ENCODE data around the gene GRIN1. TPM values are rescaled to one million over a fixed set of nuclear protein-coding genes. Genes with fewer than 3 reads are reported as not detected.

The GRIN1 gene
- total and polyA plus RNA-seq, 8 donors = 0.25 to 0.55 (median 0.31) TPM; not detected in 5

- no peak for TF ChIP-seq CTCF (IDR thresholded peaks at IDR 0.05)
- no peak for TF ChIP-seq POLR2AphosphoS5 (IDR thresholded peaks at IDR 0.05)
- no peak for TF ChIP-seq POLR2A (IDR thresholded peaks at IDR 0.05)
- no peak for TF ChIP-seq EP300 (IDR thresholded peaks at IDR 0.05)
- peaks cover 15 to 31% (median 29%) of the 10 kb centered on the region in 4 donors for H3K36me3 ChIP-seq
- H3K27ac ChIP-seq = peak overlapping the region; percentile 78 to 97 (median 86)
- DNase-seq = no peak
- peaks cover 53 to 97% (median 93%) of the 10 kb centered on the region in 4 donors for H3K4me1 ChIP-seq
- H3K9me3 ChIP-seq = no peaks in the 10 kb centered on the region
- intact Hi-C loops (cut with DNase I; ENCODE audit: low total_unique reads) = no loop called here
- H3K27me3 ChIP-seq = no peaks in the 10 kb centered on the region
- 44 to 74% (median 65%) methylated on average over 12 to 14 of the region's 14 CpGs for WGBS, 5 donors
- H3K4me3 ChIP-seq = peak overlapping the region in 2 of 4 donors; percentile 6 to 67
These were observed 54.8 kb downstream of the GRIN1 start for GRCh38 chr9:137193771-137194170.

GRCh38 chr9:137194388-137194787 lies 55.4 kb downstream of the GRIN1 start:
- peaks cover 56 to 99% (median 93%) of the 10 kb centered on the region in 4 donors for H3K4me1 ChIP-seq

GRCh38 chr9:137194909-137195308 lies 56.0 kb downstream of the GRIN1 start:
- Histone ChIP-seq H3K4me3 (peak overlapping the region; percentile 18 to 78 (median 47)), H3K36me3 (peaks cover 13 to 28% (median 27%) of the 10 kb centered on the region in 4 donors), H3K27ac (peak overlapping the region; percentile 78 to 97 (median 86)), H3K4me1 (peaks cover 56 to 99% (median 93%) of the 10 kb centered on the region in 4 donors), H3K9me3 (no peaks in the 10 kb centered on the region), H3K27me3 (no peaks in the 10 kb centered on the region)
- intact Hi-C loops (cut with DNase I; ENCODE audit: low total_unique reads) = no loop called here
- TF ChIP-seq POLR2A (IDR thresholded peaks at IDR 0.05) (no peak), EP300 (IDR thresholded peaks at IDR 0.05) (no peak), POLR2AphosphoS5 (IDR thresholded peaks at IDR 0.05) (peak in 2 of 3 donors; percentile 42 to 74), CTCF (IDR thresholded peaks at IDR 0.05) (no peak)
- peak; percentile 84 to 92 for DNase-seq
- 21 to 62% (median 38%) methylated on average over 8 to 10 of the region's 10 CpGs for WGBS, 5 donors

More at GRCh38 chr9:137194388-137194787, 55.4 kb downstream of the GRIN1 start:
- H3K27ac ChIP-seq = peak overlapping the region; percentile 78 to 97 (median 86)
- no peaks in the 10 kb centered on the region for H3K27me3 ChIP-seq
- TF ChIP-seq CTCF (IDR thresholded peaks at IDR 0.05) = no peak
- TF ChIP-seq POLR2A (IDR thresholded peaks at IDR 0.05) = no peak
- no peak for TF ChIP-seq EP300 (IDR thresholded peaks at IDR 0.05)
- TF ChIP-seq POLR2AphosphoS5 (IDR thresholded peaks at IDR 0.05) = no peak
- peaks cover 15 to 31% (median 29%) of the 10 kb centered on the region in 4 donors for H3K36me3 ChIP-seq
- no peaks in the 10 kb centered on the region for H3K9me3 ChIP-seq
- peak; percentile 56 to 93 for DNase-seq
- WGBS, 5 donors = 23 to 37% (median 33%) methylated on average over 3 to 16 of the region's 16 CpGs
- H3K4me3 ChIP-seq = peak overlapping the region in 3 of 4 donors; percentile 6 to 78 (median 67)
- intact Hi-C loops (cut with DNase I; ENCODE audit: low total_unique reads) = no loop called here

GRCh38 chr9:137195525-137196220 lies 56.7 kb downstream of the GRIN1 start:
- Histone ChIP-seq H3K27me3 (no peaks in the 10 kb centered on the region), H3K36me3 (peaks cover 6 to 21% (median 19%) of the 10 kb centered on the region in 4 donors), H3K4me1 (peaks cover 48 to 92% (median 86%) of the 10 kb centered on the region in 4 donors), H3K4me3 (peak overlapping the region; percentile 18 to 78 (median 47)), H3K27ac (peak overlapping the region; percentile 78 to 97 (median 86)), H3K9me3 (no peaks in the 10 kb centered on the region)
- intact Hi-C loops (cut with DNase I; ENCODE audit: low total_unique reads) = no loop called here
- TF ChIP-seq EP300 (IDR thresholded peaks at IDR 0.05) = no peak
- peak in 1 of 3 donors; percentile 28 for TF ChIP-seq POLR2AphosphoS5 (IDR thresholded peaks at IDR 0.05)
- peak; percentile 83 to 84 for DNase-seq
- WGBS, 5 donors = 33 to 77% (median 37%) methylated on average over 12 to 21 of the region's 21 CpGs
